Lower leg skin (tissue), 4 donors: ENCODE results near the gene NNMT. TPM values are rescaled to one million over a fixed set of nuclear protein-coding genes. Genes with fewer than 3 reads are reported as not detected.

Experiments used
- DNase-seq, 2 donors: peaks; one replicate each; pipeline ENCODE4 v3.0.0-alpha.2; 2019; ENCODE audit warnings: low spot score in 2 of 2
- H3K4me3 ChIP-seq: fragments of 200-600 bp; sonication (generic); 2 replicates; pipeline ENCODE4 v1.5.1; 2017; ENCODE audit warnings: mild to moderate bottlenecking, low read depth; ENCODE audit not compliant: poor library complexity, severe bottlenecking
- CTCF ChIP-seq, 3 donors: fragments of 450-650 bp; IDR thresholded peaks; one replicate each; pipeline ENCODE4 v1.5.1; 2016; ENCODE audit warnings: antibody characterized with exemption in 3 of 3, mild to moderate bottlenecking in 3 of 3, moderate library complexity in 2 of 3
- POLR2A ChIP-seq, 2 donors: fragments of 450-650 bp; IDR thresholded peaks; one replicate each; pipeline ENCODE4 v1.6.1; 2016 to 2017; ENCODE audit warnings: antibody characterized with exemption in 2 of 2, mild to moderate bottlenecking in 1 of 2, moderate library complexity in 1 of 2
- WGBS, 2 donors: methylation state at CpG; one replicate each; pipeline ENCODE4 v1.1.5; 2018; 5-methylcytosine and 5-hydroxymethylcytosine counted together
- intact Hi-C: fragments of 100-400 bp; cut with DNase I; formaldehyde crosslinking; loops from one replicate; pipeline ENCODE4 v1.15.0; 2023; ENCODE audit warnings: low total_unique reads
- total RNA-seq, 4 donors: library from RNA; depleted of rRNA; stranded (reverse); fragments of >200 nt; gene quantifications; one replicate each; pipeline ENCODE4 v1.1.0, GENCODE V29; 2016

The NNMT gene
- total RNA-seq, 4 donors from 2014 or later: 137 to 381 (median 145) TPM

GRCh38 chr11:114291842-114292680 lies 4.1 kb upstream of the NNMT start:
- no peak for DNase-seq
- intact Hi-C loops: no loop called here
- 33 to 44% methylated on average over 4 of the region's 4 CpGs for WGBS, 2 donors
- no peak overlapping the region for H3K4me3 ChIP-seq
- TF ChIP-seq POLR2A (IDR thresholded peaks at IDR 0.05): no peak
- TF ChIP-seq CTCF (IDR thresholded peaks at IDR 0.05): no peak

- 44 to 49% methylated on average over 1 of the region's 1 CpG for WGBS, 2 donors
- no peak for DNase-seq
- no peak for TF ChIP-seq CTCF (IDR thresholded peaks at IDR 0.05)
- intact Hi-C loops: no loop called here
- H3K4me3 ChIP-seq: no peak overlapping the region
Observed at GRCh38 chr11:114293201-114293711, 2.9 kb upstream of the NNMT start.

- TF ChIP-seq CTCF (IDR thresholded peaks at IDR 0.05) (no peak), POLR2A (IDR thresholded peaks at IDR 0.05) (no peak)
- peak overlapping the region; percentile 36 for H3K4me3 ChIP-seq
- intact Hi-C loops: no loop called here
- WGBS, 2 donors: 52 to 57% methylated on average over 7 of the region's 7 CpGs
- DNase-seq: peak in 1 of 2 donors; percentile 39
Observed at GRCh38 chr11:114296605-114297372, 590 bp downstream of the NNMT start.

GRCh38 chr11:114297806-114298709 lies 1.9 kb downstream of the NNMT start:
- 81 to 89% methylated on average over 8 of the region's 8 CpGs for WGBS, 2 donors
- DNase-seq: no peak
- TF ChIP-seq CTCF (IDR thresholded peaks at IDR 0.05) (no peak), POLR2A (IDR thresholded peaks at IDR 0.05) (no peak)
- intact Hi-C loops: no loop called here
- peak overlapping the region; percentile 34 for H3K4me3 ChIP-seq

- H3K4me3 ChIP-seq: peak overlapping the region; percentile 34
- WGBS, 2 donors: 70 to 73% methylated on average over 2 of the region's 2 CpGs
- no peak for DNase-seq
- intact Hi-C loops: no loop called here
- TF ChIP-seq CTCF (IDR thresholded peaks at IDR 0.05) (no peak), POLR2A (IDR thresholded peaks at IDR 0.05) (no peak)
Observed at GRCh38 chr11:114298710-114299109, 2.5 kb downstream of the NNMT start.
